HG03095 (cell line): ENCODE data around the gene CHTF8.

Experiments
- ATAC-seq: cut with Tn5 transposase; IDR thresholded peaks from one replicate; pipeline ENCODE4 v1.9.1; 2021; ENCODE audit warnings: moderate library complexity; ENCODE audit not compliant: unreplicated experiment

Gene CHTF8

DNA sequence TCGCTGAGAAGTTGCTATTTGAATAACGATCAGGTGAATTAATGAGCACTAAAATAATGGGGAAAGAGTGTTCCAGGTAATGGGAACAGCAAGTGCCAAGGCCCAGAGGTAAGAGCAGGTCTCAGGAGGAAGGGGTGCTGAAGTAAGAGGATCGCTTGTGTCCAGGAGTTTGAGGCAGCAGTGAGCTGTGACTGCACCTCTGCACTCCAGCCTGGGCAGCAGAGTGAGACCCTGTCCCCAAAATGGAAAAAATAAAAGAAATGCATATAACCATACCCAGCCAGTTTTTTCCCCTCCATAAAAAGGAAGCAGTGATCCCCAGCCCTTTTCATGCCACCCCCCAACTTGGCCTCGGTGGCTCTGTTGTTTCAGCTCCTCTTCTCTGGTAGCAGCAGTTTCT lies 43.7 kb downstream of the CHTF8 start:
- ATAC-seq: no peak

DNA sequence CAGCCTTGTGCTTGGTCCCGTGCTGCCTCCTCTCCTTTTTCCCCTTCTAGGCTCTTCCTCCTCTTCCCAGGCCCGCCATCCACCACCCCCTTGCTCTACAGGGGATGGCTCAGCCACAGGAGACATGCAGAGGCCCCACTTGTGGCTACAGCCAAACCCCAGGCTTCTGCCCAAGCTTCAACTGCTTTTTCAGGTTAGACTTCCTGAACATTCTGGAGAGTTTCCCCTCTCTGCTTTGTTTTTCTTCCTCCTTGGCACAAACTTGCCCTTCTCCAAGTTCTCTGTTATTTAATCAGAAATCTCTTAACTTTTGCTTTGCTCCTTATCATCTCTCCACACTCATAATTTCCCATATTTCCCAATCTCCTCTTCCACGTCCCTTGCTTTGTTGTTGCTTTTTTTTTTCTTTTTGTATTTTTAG lies 45.2 kb downstream of the CHTF8 start:
- no peak for ATAC-seq

DNA sequence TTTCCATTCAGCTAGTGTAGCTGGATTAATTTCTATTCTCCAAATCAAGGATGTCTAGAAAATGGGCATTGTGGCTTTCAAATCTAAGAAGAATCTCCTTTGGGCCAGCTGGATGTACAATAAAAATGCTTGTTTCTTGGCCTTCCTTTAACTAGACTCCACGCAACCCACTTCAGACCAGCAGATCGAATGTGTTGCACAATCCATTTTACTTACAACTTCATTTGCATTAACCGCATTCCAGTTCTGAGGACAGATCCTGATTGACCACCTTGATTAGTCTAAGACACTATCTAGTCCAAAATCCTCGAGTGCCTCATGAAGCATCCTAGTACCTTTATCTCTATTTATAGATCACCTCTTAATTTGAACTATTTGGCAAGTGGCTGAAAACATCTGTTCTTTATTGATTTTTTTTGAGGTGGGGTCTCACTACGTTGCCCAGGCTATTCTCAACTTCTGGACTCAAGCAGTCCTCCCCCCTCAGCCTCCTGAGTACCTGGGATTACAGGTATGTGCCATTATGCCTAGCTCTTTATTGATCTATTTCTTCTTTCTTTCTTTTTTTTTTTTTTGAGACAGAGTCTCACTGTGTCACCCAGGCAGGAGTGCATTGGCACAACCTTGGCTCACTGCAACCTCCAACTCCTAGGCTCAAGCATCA lies 47.2 kb downstream of the CHTF8 start:
- ATAC-seq: no peak

DNA sequence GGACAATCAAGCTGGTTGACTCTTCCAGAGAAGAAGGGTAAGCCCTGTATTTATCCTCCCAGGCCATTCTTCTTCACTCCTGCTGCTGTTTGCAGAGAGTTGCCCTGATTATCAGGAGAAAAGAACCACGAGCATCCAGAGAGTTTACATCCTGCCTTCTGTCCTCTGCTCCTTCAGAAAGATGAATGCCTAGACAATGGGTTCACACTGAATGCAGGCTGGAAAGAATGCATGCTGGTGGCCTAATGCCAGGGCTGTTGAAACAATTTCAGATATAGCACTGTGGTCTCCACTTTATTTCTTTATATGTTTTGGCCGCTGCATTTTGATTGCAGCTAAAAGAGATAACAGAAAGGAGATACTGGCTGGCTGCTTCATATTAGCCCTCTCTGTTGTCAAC lies 48.1 kb downstream of the CHTF8 start:
- ATAC-seq: no peak

DNA sequence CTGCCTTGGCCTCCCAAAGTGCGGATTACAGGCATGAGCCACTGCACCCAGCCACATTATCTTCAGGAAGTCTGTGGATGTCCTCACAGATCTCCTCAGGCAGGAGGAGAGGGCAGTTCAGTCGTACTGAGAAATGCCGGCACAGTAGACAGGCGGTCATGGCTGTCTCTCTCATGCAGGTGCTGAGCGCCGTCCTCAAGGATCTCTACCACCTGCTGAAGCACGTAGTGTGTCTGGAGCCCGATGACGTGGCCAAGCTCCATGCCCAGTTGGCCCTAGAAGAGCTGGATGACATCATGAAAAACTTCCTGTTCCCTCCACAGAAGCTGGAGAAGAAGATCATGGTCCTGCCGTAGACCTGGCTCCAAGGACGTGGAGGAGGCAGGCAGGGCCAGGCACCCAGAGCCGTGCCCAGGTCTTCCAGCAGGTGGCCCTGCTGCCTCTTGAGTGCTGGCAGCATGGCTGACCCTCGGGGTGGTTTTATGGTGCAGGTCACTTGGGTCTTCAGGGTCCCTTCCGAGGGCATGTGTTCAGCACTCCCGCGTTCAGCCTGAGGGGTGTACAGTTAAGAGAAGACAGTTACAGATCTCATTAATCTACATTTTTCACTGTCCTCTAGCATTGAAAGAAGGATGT lies 49.0 kb downstream of the CHTF8 start:
- ATAC-seq: no peak

DNA sequence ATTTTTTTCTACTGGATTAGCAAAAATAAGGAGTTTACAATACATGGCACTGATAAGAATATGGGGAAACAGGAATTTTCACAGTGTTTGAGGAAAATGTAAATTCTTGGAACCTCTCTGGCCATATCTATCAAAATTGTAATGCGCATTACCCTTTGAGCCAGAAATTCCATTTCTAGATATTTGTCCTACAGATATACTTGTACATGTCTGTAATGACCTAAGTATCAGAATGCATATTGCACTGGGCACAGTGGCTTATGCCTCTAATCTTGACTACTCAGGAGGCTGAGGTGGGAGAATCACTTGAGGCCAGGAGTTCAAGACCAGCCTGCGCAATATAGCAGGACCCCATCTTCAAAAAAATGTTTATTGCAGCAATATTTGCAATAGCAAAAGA lies 52.7 kb downstream of the CHTF8 start:
- no peak for ATAC-seq

DNA sequence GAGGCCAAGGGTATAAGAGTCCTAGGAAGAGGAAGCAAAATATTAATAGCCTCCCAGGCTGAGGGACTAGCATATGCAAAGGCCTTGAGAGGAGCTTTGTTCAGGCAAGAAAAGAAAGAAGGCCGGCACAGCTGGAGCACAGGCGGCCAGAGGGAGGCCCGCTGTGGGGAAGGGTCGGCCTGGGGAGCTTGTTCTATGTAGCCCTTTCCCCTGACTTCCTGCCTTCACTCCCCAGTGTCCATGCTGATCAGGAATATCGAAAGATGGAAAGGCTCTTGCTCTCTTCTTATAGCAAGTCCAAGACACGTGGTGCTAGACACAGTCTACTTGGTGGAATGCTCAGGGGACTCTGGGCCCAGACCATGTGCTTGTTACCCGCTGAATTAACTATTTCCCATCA lies 54.3 kb downstream of the CHTF8 start:
- ATAC-seq: no peak

DNA sequence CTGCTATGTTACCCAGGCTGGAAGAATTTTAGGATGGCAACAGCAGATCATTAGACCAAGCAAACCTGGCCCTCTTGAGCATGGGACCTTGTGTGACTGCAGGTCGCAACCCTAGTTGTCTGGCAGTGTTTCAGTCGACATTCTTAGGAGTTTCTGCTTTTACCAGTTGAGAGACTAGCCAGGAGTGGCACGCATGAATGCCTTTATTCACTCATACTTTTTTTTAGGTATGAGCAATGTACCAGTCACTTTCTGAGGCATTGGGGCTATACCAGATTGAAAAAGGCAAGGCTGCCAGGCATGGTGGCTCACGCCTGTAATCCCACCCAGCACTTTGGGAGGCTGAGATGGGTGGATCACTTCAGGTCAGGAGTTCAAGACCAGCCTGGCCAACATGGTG lies 55.1 kb downstream of the CHTF8 start:
- ATAC-seq: no peak

DNA sequence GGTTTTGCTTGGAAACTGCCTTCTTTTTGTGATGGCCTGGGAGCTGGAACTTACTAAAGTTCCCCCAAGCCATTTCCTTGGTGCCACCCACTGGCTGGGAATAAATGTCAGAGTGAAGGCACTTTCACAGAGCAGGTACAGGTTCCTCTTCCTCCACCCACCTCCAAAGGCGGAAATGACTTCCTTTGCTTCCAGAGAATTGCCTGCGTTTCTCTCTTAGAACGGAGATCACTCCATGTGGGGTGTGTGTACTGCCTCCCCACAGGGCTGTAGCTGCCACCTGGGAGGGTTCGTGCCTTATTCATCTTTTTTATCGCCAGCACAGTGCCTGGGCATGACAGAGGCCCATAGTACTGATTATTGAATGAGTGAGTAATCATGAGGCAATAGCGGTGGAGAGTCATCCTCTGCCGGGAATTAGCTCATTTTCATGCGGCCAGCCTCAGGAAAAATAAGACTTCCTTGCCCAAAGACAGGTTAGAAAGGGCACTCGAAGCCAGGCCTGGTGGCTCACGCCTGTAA lies 59.1 kb downstream of the CHTF8 start:
- ATAC-seq: no peak

DNA sequence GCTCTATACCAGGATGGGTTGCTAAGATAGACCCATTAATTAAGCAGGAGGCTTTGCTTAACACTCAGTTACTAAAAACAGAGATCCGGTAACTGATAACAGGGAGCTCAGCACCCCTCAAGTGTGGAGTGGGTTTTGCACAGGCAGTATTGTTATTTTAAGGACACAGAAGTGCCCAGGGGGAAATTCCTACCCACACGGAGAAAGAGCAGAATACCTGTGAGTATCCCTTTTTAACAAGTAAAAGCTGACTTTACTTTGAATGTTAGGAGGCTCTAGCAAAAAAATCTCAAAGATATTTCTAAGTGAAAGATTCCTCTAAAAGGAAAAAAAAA lies 59.8 kb downstream of the CHTF8 start:
- no peak for ATAC-seq

DNA sequence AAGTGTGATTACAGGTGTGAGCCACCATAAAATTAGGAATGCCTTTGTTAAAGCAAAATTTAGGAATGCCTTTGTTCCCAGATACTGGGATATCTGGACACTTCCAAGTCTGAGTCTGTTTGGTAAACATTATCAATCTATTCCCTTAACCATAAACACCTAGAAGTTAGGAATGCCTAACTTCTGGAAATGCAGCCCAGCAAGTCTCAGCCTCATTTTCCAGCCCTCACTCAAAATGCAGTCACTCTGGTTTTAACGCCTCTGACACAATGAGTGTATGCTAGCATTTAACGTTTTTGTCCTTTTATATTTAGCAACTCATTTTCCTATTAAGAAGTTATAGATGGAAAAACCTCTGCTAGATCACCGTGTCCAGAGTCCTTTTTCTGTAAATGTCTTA lies 61.4 kb downstream of the CHTF8 start:
- ATAC-seq: no peak

DNA sequence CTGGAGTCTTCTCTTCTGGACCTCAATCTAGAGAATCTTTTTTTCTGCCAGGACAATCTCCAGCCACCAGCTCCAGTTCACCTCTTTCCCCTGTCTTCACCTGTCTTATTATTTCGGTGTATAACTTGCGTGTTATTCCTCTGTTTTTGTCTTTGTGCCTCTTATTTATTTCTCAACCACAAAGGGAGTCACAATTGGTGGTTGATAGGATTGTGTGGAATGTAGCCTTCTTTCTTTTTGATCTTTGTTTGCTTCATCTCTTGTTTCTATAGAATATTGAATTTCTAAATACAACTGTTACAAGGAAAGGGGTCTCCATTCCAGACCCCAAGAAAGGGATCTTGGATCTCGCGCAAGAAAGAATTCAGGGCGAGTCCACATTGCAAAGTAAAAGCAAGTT lies 62.9 kb downstream of the CHTF8 start:
- ATAC-seq: no peak
